Hepatocyte (in vitro differentiated cells): Measurements from ENCODE around the gene CD81. TPM values are rescaled to one million over a fixed set of nuclear protein-coding genes. Genes with fewer than 3 reads are reported as not detected.

ENCODE experiments used
- DNase-seq: peaks from one replicate; pipeline ENCODE4 v3.0.0-alpha.2; 2016; ENCODE audit warnings: low spot score
- H2AFZ ChIP-seq: fragments of 200-600 bp; sonication (generic); 2 replicates; pipeline ENCODE4 v1.6.0; 2016; ENCODE audit warnings: antibody characterized with exemption, mild to moderate bottlenecking
- H3K27ac ChIP-seq: fragments of 200-600 bp; sonication (generic); 2 replicates; pipeline ENCODE4 v1.5.1; 2016; ENCODE audit warnings: mild to moderate bottlenecking
- H3K27me3 ChIP-seq: fragments of 200-600 bp; sonication (generic); 2 replicates; pipeline ENCODE4 v1.6.1; 2016
- H3K36me3 ChIP-seq: fragments of 200-600 bp; sonication (generic); replicated peaks from 2 replicates; pipeline ENCODE4 v1.5.1; 2016; ENCODE audit warnings: low read depth; ENCODE audit not compliant: insufficient read depth
- H3K4me1 ChIP-seq: fragments of 200-600 bp; sonication (generic); 2 replicates; pipeline ENCODE4 v1.5.1; 2016; ENCODE audit warnings: mild to moderate bottlenecking, moderate library complexity; ENCODE audit not compliant: insufficient read depth
- H3K4me2 ChIP-seq: fragments of 200-600 bp; sonication (generic); 2 replicates; pipeline ENCODE4 v1.6.0; 2016
- H3K4me3 ChIP-seq: fragments of 200-600 bp; sonication (generic); 2 replicates; pipeline ENCODE4 v1.5.1; 2016; ENCODE audit warnings: mild to moderate bottlenecking
- H3K79me2 ChIP-seq: fragments of 200-600 bp; sonication (generic); 2 replicates; pipeline ENCODE4 v1.6.0; 2017; ENCODE audit warnings: mild to moderate bottlenecking
- H3K9me2 ChIP-seq: fragments of 200-600 bp; sonication (generic); replicated peaks from 2 replicates; pipeline ENCODE4 v1.6.0; 2017; ENCODE audit warnings: mild to moderate bottlenecking; ENCODE audit not compliant: insufficient read depth
- H3K9me3 ChIP-seq: fragments of 200-600 bp; sonication (generic); 2 replicates; pipeline ENCODE4 v1.5.1; 2016; ENCODE audit warnings: low read depth, mild to moderate bottlenecking
- H4K20me1 ChIP-seq: fragments of 200-600 bp; sonication (generic); 2 replicates; pipeline ENCODE4 v1.6.0; 2016; ENCODE audit warnings: mild to moderate bottlenecking; ENCODE audit not compliant: insufficient read depth, poor library complexity, severe bottlenecking
- EZH2 ChIP-seq: fragments of 200-600 bp; sonication (generic); IDR thresholded peaks from 2 replicates; pipeline ENCODE4 v1.6.1; 2016; ENCODE audit warnings: antibody characterized with exemption, mild to moderate bottlenecking, borderline replicate concordance
- EZH2phosphoT487 ChIP-seq: fragments of 200-600 bp; sonication (generic); IDR thresholded peaks from one replicate; pipeline ENCODE4 v1.6.1; 2018; ENCODE audit warnings: antibody characterized with exemption, mild to moderate bottlenecking, low read depth, moderate library complexity; ENCODE audit not compliant: unreplicated experiment, severe bottlenecking
- WGBS: methylation state at CpG from one replicate; pipeline ENCODE4 v1.1.6; 2016; ENCODE audit warnings: low lambda C conversion rate; ENCODE audit errors: missing lambda C conversion rate; 5-methylcytosine and 5-hydroxymethylcytosine counted together
- polyA plus RNA-seq: library from polyadenylated mRNA; unstranded; fragments of >200 nt; fragmentation: Nextera tagmentation; extraction: Ambion mirVana; gene quantifications from 2 replicates; pipeline ENCODE4 v1.2.1, GENCODE V29; 2016
- total RNA-seq: library from RNA; depleted of rRNA; stranded (reverse); fragments of >200 nt; gene quantifications from 2 replicates; pipeline ENCODE4 v1.2.3, GENCODE V29; 2014
- TF ChIP-seq, protein P1 (sequence below): fragments of 200-600 bp; sonication (generic); IDR thresholded peaks from 2 replicates; pipeline ENCODE4 v1.5.1; 2016; ENCODE audit warnings: antibody characterized with exemption, mild to moderate bottlenecking; ENCODE audit not compliant: poor library complexity

Gene CD81
- total and polyA plus RNA-seq, 2 experiments from 2014 or later, result 233 to 472 TPM

DNA sequence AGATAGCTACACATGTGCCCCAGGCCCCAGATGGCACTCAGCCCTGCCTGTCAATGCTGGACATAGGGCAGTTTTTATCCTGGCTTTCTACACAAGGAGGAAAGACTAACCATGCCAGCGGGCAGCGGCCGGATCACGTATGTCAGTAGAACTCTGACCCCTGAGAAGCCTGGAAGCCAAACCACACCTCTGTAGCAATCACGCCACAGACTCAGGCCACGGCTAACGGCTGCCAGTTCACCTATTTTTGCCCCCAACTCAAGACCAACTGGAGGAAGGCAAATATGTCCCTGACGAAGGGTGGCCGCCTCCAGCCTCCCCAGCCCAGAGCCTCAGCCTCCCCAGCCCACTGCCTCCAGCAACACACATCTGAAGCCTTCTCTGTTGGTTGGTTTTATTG is 7.2 kb upstream of the CD81 start:
- H3K9me2 ChIP-seq, result no peaks in the 10 kb centered on the region
- no peak for DNase-seq
- 97% methylated on average over 9 of the region's 9 CpGs for WGBS
- H3K27me3 ChIP-seq, result no peaks in the 10 kb centered on the region
- no peak for TF ChIP-seq EZH2
- TF ChIP-seq, protein P1, sequence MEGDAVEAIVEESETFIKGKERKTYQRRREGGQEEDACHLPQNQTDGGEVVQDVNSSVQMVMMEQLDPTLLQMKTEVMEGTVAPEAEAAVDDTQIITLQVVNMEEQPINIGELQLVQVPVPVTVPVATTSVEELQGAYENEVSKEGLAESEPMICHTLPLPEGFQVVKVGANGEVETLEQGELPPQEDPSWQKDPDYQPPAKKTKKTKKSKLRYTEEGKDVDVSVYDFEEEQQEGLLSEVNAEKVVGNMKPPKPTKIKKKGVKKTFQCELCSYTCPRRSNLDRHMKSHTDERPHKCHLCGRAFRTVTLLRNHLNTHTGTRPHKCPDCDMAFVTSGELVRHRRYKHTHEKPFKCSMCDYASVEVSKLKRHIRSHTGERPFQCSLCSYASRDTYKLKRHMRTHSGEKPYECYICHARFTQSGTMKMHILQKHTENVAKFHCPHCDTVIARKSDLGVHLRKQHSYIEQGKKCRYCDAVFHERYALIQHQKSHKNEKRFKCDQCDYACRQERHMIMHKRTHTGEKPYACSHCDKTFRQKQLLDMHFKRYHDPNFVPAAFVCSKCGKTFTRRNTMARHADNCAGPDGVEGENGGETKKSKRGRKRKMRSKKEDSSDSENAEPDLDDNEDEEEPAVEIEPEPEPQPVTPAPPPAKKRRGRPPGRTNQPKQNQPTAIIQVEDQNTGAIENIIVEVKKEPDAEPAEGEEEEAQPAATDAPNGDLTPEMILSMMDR, result no peak
- no peak for TF ChIP-seq EZH2phosphoT487
- H3K9me3 ChIP-seq, result no peaks in the 10 kb centered on the region
- H3K27ac ChIP-seq, result no peak overlapping the region
- H3K79me2 ChIP-seq, result no peaks in the 10 kb centered on the region
- H3K4me1 ChIP-seq, result no peaks in the 10 kb centered on the region
- H3K4me3 ChIP-seq, result no peak overlapping the region
- no peak overlapping the region for H2AFZ ChIP-seq
- no peak overlapping the region for H3K4me2 ChIP-seq
- H4K20me1 ChIP-seq, result no peaks in the 10 kb centered on the region
- no peaks in the 10 kb centered on the region for H3K36me3 ChIP-seq

DNA sequence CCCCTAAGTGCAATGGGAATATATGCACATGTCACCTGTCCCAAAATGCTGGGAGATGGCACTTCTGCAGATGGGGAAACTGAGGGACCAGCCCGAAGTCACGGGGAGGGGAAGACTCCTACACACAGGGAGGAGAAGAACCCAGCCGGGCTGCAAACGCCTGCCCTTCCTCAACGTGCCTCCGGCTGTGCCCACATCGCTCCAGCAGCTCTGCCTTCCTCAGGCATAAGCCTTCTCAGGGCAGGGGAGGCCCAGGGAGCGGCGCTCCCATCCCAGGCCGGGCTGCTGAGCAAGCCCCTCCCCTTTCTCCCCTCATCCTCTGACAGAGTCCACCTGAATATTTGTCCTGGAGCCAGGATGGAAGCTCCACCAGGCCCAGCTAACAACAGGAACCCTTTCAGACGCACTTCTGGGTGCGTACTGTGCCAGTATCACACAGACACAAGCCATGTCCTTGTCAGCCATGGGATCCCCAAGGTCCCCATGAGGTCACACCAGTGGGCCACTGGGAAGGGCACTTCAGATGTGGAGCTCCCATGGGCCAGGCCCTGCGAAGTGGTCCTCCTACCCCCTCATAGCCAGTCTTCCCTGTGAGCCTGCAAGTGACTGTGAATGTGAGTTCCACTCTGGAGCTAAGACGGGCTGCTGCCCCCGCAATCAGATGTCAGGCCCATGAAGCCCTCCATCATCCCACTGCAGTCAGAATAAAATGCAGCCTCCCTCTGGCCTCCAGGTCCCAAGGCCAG is 2.5 kb upstream of the CD81 start:
- TF ChIP-seq EZH2 (no peak), EZH2phosphoT487 (no peak)
- TF ChIP-seq, protein P1, result no peak
- peaks cover 19% of the 10 kb centered on the region for H4K20me1 ChIP-seq
- no peaks in the 10 kb centered on the region for H3K36me3 ChIP-seq
- peaks cover 28% of the 10 kb centered on the region for H3K79me2 ChIP-seq
- no peaks in the 10 kb centered on the region for H3K9me3 ChIP-seq
- no peak overlapping the region for H2AFZ ChIP-seq
- no peak for DNase-seq
- H3K27me3 ChIP-seq, result no peaks in the 10 kb centered on the region
- no peaks in the 10 kb centered on the region for H3K9me2 ChIP-seq
- no peak overlapping the region for H3K4me2 ChIP-seq
- H3K4me3 ChIP-seq, result no peak overlapping the region
- H3K4me1 ChIP-seq, result no peaks in the 10 kb centered on the region
- H3K27ac ChIP-seq, result no peak overlapping the region
- 96% methylated on average over 15 of the region's 15 CpGs for WGBS

DNA sequence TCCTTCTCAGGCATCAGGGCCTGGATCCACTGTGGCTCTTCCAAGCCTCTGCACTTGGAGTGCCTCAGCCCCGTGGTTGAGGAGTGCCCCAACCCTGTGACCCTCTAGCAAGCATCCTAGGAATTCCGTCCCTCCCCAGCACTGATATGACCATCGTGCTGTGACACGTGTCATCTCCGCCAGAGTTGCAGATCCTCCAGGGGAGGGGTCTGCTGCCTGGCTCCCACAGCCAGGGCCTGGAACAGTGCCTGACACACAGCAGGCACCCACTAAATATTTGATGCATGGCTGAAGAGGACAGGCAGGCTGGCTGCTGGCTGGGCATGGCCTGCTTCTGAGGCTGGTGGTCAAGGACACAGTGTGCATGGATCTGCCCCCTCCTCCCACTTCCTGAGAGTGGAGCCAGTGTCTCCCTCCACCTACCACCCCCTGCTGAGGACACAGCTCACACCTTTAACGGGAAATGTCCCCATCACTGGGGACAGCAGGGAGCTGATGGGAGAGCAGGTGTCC is 1.7 kb upstream of the CD81 start:
- Histone ChIP-seq H2AFZ (no peak overlapping the region), H3K36me3 (no peaks in the 10 kb centered on the region), H3K4me1 (no peaks in the 10 kb centered on the region), H3K9me3 (no peaks in the 10 kb centered on the region), H3K9me2 (no peaks in the 10 kb centered on the region), H3K27me3 (no peaks in the 10 kb centered on the region), H4K20me1 (peaks cover 26% of the 10 kb centered on the region), H3K4me2 (no peak overlapping the region), H3K4me3 (no peak overlapping the region), H3K79me2 (peaks cover 36% of the 10 kb centered on the region), H3K27ac (no peak overlapping the region)
- WGBS, result 60% methylated on average over 6 of the region's 6 CpGs
- TF ChIP-seq EZH2 (no peak), EZH2phosphoT487 (no peak)
- TF ChIP-seq, protein P1, result no peak
- no peak for DNase-seq
